ENCODE results near the gene IL16.

GRCh38 chr15:81281456-81281735 is 84.7 kb downstream of the IL16 start:
- no peak for TF ChIP-seq POLR2AphosphoS5 (IDR thresholded peaks at IDR 0.05)
- no peak for TF ChIP-seq CTCF (IDR thresholded peaks at IDR 0.05; ENCODE audit: poor library complexity, severe bottlenecking)
- TF ChIP-seq EZH2 (IDR thresholded peaks at IDR 0.05; ENCODE audit: borderline replicate concordance, insufficient read depth, low read length, poor library complexity, severe bottlenecking), result no peak
- no peak for TF ChIP-seq SMC3 (conservative IDR thresholded peaks at IDR 0.05; ENCODE audit: poor library complexity)
- TF ChIP-seq RAD21 (conservative IDR thresholded peaks at IDR 0.05), result no peak

Data from neural cell (in vitro differentiated cells).